Iris pigment epithelial cell (primary cell): ENCODE measurements around the gene ACP3.
"Not testable (repeated sequence)": the region's sequence is repeated elsewhere in the genome, so short reads cannot be mapped to it uniquely, and the experiment has no call there.

Experiments
- DNase-seq: peaks from one replicate; pipeline ENCODE4 v3.0.0-alpha.2; 2011; ENCODE audit warnings: low read depth

Gene ACP3

GRCh38 chr3:132362329-132362728 lies 45.1 kb downstream of the ACP3 start:
- no peak for DNase-seq

- DNase-seq = no peak
Measured at GRCh38 chr3:132368515-132368914, 51.3 kb downstream of the ACP3 start.

- DNase-seq = no peak
Measured at GRCh38 chr3:132368962-132369361, 51.8 kb downstream of the ACP3 start.

- not testable (repeated sequence) for DNase-seq
Measured at GRCh38 chr3:132376945-132377354, 59.7 kb downstream of the ACP3 start.

GRCh38 chr3:132378048-132378762 lies 61.0 kb downstream of the ACP3 start:
- no peak for DNase-seq

GRCh38 chr3:132378846-132379245 lies 61.6 kb downstream of the ACP3 start:
- DNase-seq = no peak

- DNase-seq = no peak
Measured at GRCh38 chr3:132380920-132381319, 63.7 kb downstream of the ACP3 start.

GRCh38 chr3:132381348-132381944 lies 64.2 kb downstream of the ACP3 start:
- no peak for DNase-seq

- no peak for DNase-seq
Measured at GRCh38 chr3:132382267-132382666, 65.1 kb downstream of the ACP3 start.

GRCh38 chr3:132382688-132383194 lies 65.5 kb downstream of the ACP3 start:
- DNase-seq = no peak

- DNase-seq = no peak
Measured at GRCh38 chr3:132386259-132386658, 69.1 kb downstream of the ACP3 start.

- not testable (repeated sequence) for DNase-seq
Measured at GRCh38 chr3:132392675-132393074, 75.5 kb downstream of the ACP3 start.

- peak; percentile 31 for DNase-seq
Measured at GRCh38 chr3:132394320-132394719, 77.1 kb downstream of the ACP3 start.

- no peak for DNase-seq
Measured at GRCh38 chr3:132395126-132395525, 77.9 kb downstream of the ACP3 start.

GRCh38 chr3:132396255-132396654 lies 79.0 kb downstream of the ACP3 start:
- DNase-seq = no peak

GRCh38 chr3:132396776-132397175 lies 79.6 kb downstream of the ACP3 start:
- not testable (repeated sequence) for DNase-seq

GRCh38 chr3:132399054-132399929 lies 82.1 kb downstream of the ACP3 start:
- peak; percentile 60 for DNase-seq

GRCh38 chr3:132401255-132401654 lies 84.0 kb downstream of the ACP3 start:
- DNase-seq = no peak

GRCh38 chr3:132404276-132404675 lies 87.1 kb downstream of the ACP3 start:
- peak; percentile 15 for DNase-seq

- DNase-seq = peak; percentile 2
Measured at GRCh38 chr3:132405188-132405587, 88.0 kb downstream of the ACP3 start.

GRCh38 chr3:132405609-132406299 lies 88.5 kb downstream of the ACP3 start:
- DNase-seq = no peak

GRCh38 chr3:132406587-132406986 lies 89.4 kb downstream of the ACP3 start:
- DNase-seq = no peak
